ENCODE results near the gene GPR161. TPM values are rescaled to one million over a fixed set of nuclear protein-coding genes. Genes with fewer than 3 reads are reported as not detected.

Gene GPR161
- total RNA-seq, 1 experiment from 2014 or later, result 11.8 TPM

DNA sequence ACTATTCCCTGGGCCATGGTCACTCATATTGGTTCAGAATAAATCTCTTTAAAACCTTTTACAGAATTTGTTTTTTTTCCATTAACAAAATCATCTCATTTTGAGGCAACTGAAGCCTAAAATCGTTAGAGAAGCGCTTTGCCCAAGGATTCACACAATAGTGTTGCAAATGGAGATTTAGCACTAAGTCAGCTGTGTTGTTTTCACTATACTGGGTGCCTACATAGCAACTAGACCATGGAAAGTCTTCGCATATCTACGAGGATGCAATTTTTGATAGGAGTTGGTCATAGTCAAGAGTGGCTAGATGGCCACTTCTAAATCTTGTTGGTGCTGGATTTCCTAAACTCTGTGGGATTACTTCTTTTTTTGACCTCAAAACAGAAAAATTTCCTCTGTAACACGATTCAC is 41.5 kb upstream of the GPR161 start:
- CTCF ChIA-PET, result interaction anchor here (1.1 kb wide), 1 partner anchor 144 kb away, joined by 4 read pairs; no protein-coding TSS in a partner anchor

GRCh38 chr1:168172250-168172915 is 35.7 kb upstream of the GPR161 start:
- BruUV-seq (replicated peaks), result no TSS peak
- POLR2A ChIA-PET (ENCODE audit: unreplicated experiment), result no interaction called here
- ATAC-seq, result no peak

More for the DNA sequence above, 41.5 kb upstream of the GPR161 start:
- Histone ChIP-seq H3K4me3 (ENCODE audit: low read length) (peak overlapping the region; percentile 74), H3K4me2 (ENCODE audit: low read length) (peak overlapping the region; percentile 92), H4K20me1 (ENCODE audit: low read length) (no peaks in the 10 kb centered on the region), H3K4me1 (ENCODE audit: insufficient read depth, low read length) (peaks cover 17% of the 10 kb centered on the region), H3K27ac (ENCODE audit: low read length) (peak overlapping the region; percentile 84), H3K36me3 (ENCODE audit: low read depth, low read length) (no peaks in the 10 kb centered on the region), H3K79me2 (ENCODE audit: low read length) (peaks cover 41% of the 10 kb centered on the region), H2AFZ (ENCODE audit: low read length) (peak overlapping the region; percentile 92), H3F3A (ENCODE audit: low read length, unreplicated experiment) (no peaks in the 10 kb centered on the region), H3K9ac (ENCODE audit: low read length) (peak overlapping the region; percentile 10; the same call in 1 of the 2 replicates), H3K9me3 (ENCODE audit: low read length) (no peaks in the 10 kb centered on the region), H3K9me2 (replicated peaks; ENCODE audit: low read length) (no peaks in the 10 kb centered on the region), H3K27me3 (ENCODE audit: low read length) (no peaks in the 10 kb centered on the region)
- intact Hi-C loops (cut with micrococcal nuclease), result loop anchor here (1.0 to 5.0 kb wide), 3 partner anchors 41 to 241 kb away; partner anchors contain the start of genes DCAF6, MPC2 and SFT2D2
- DNase-seq (no peak), ATAC-seq (no peak)
- POLR2A ChIA-PET (ENCODE audit: unreplicated experiment), result no interaction called here
- TSS peak; percentile 95 for BruUV-seq (replicated peaks)
- TF ChIP-seq EZH2 (IDR thresholded peaks at IDR 0.05; ENCODE audit: low read length, unreplicated experiment) (no peak), EZH2phosphoT487 (IDR thresholded peaks at IDR 0.05; ENCODE audit: borderline replicate concordance, low read length) (no peak)
- TF ChIP-seq, protein P1, sequence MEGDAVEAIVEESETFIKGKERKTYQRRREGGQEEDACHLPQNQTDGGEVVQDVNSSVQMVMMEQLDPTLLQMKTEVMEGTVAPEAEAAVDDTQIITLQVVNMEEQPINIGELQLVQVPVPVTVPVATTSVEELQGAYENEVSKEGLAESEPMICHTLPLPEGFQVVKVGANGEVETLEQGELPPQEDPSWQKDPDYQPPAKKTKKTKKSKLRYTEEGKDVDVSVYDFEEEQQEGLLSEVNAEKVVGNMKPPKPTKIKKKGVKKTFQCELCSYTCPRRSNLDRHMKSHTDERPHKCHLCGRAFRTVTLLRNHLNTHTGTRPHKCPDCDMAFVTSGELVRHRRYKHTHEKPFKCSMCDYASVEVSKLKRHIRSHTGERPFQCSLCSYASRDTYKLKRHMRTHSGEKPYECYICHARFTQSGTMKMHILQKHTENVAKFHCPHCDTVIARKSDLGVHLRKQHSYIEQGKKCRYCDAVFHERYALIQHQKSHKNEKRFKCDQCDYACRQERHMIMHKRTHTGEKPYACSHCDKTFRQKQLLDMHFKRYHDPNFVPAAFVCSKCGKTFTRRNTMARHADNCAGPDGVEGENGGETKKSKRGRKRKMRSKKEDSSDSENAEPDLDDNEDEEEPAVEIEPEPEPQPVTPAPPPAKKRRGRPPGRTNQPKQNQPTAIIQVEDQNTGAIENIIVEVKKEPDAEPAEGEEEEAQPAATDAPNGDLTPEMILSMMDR (conservative IDR thresholded peaks at IDR 0.05; ENCODE audit: low read depth, low read length), result no peak

More at GRCh38 chr1:168172250-168172915, 35.7 kb upstream of the GPR161 start:
- no peaks in the 10 kb centered on the region for H3K4me1 ChIP-seq (ENCODE audit: insufficient read depth, low read length)
- no peak for DNase-seq
- H4K20me1 ChIP-seq (ENCODE audit: low read length), result no peaks in the 10 kb centered on the region
- CTCF ChIA-PET, result no interaction called here
- H3K36me3 ChIP-seq (ENCODE audit: low read depth, low read length), result no peaks in the 10 kb centered on the region
- intact Hi-C loops (cut with micrococcal nuclease), result no loop called here
- no peak overlapping the region for H3K9ac ChIP-seq (ENCODE audit: low read length)
- H3F3A ChIP-seq (ENCODE audit: low read length, unreplicated experiment), result no peaks in the 10 kb centered on the region
- TF ChIP-seq EZH2 (IDR thresholded peaks at IDR 0.05; ENCODE audit: low read length, unreplicated experiment), result no peak
- TF ChIP-seq, protein P1 (conservative IDR thresholded peaks at IDR 0.05; ENCODE audit: low read depth, low read length), result no peak
- no peak for TF ChIP-seq EZH2phosphoT487 (IDR thresholded peaks at IDR 0.05; ENCODE audit: borderline replicate concordance, low read length)
- H3K9me2 ChIP-seq (replicated peaks; ENCODE audit: low read length), result no peaks in the 10 kb centered on the region
- H3K27ac ChIP-seq (ENCODE audit: low read length), result no peak overlapping the region
- H3K27me3 ChIP-seq (ENCODE audit: low read length), result no peaks in the 10 kb centered on the region
- no peaks in the 10 kb centered on the region for H3K9me3 ChIP-seq (ENCODE audit: low read length)
- H3K4me2 ChIP-seq (ENCODE audit: low read length), result no peak overlapping the region
- no peak overlapping the region for H3K4me3 ChIP-seq (ENCODE audit: low read length)
- no peaks in the 10 kb centered on the region for H3K79me2 ChIP-seq (ENCODE audit: low read length)
- no peak overlapping the region for H2AFZ ChIP-seq (ENCODE audit: low read length)

Data from PC-3 (cell line).